Stimulated activated CD4-positive, alpha-beta T cell treated with anti-CD3 and anti-CD28 coated beads, Interleukin-15, amount 100 ng/mL, for 1 hour (primary cell): ENCODE results near the gene PDSS2.

ENCODE experiments used
- DNase-seq, 2 donors: peaks; one replicate each; pipeline ENCODE4 v3.0.0-alpha.2; 2020; ENCODE audit warnings: low read depth in 1 of 2, low spot score in 1 of 2

Gene PDSS2

GRCh38 chr6:107418118-107418517 is 41.2 kb downstream of the PDSS2 start:
- DNase-seq = no peak

- DNase-seq = no peak
Measured at GRCh38 chr6:107416145-107416544, 43.2 kb downstream of the PDSS2 start.

GRCh38 chr6:107413966-107414645 is 45.3 kb downstream of the PDSS2 start:
- no peak for DNase-seq

GRCh38 chr6:107411161-107411560 is 48.2 kb downstream of the PDSS2 start:
- no peak for DNase-seq

GRCh38 chr6:107409942-107410341 is 49.4 kb downstream of the PDSS2 start:
- no peak for DNase-seq

- no peak for DNase-seq
Measured at GRCh38 chr6:107408714-107409113, 50.6 kb downstream of the PDSS2 start.

- no peak for DNase-seq
Measured at GRCh38 chr6:107405002-107405401, 54.4 kb downstream of the PDSS2 start.

- no peak for DNase-seq
Measured at GRCh38 chr6:107402533-107402932, 56.8 kb downstream of the PDSS2 start.

GRCh38 chr6:107401573-107401972 is 57.8 kb downstream of the PDSS2 start:
- no peak for DNase-seq

GRCh38 chr6:107400616-107401147 is 58.7 kb downstream of the PDSS2 start:
- DNase-seq = no peak

GRCh38 chr6:107399935-107400334 is 59.4 kb downstream of the PDSS2 start:
- no peak for DNase-seq

GRCh38 chr6:107398001-107398400 is 61.4 kb downstream of the PDSS2 start:
- DNase-seq = no peak

- no peak for DNase-seq
Measured at GRCh38 chr6:107396211-107396610, 63.2 kb downstream of the PDSS2 start.

- DNase-seq = no peak
Measured at GRCh38 chr6:107392069-107392468, 67.3 kb downstream of the PDSS2 start.

- no peak for DNase-seq
Measured at GRCh38 chr6:107390685-107391435, 68.5 kb downstream of the PDSS2 start.

GRCh38 chr6:107390056-107390455 is 69.3 kb downstream of the PDSS2 start:
- no peak for DNase-seq

- no peak for DNase-seq
Measured at GRCh38 chr6:107386904-107387303, 72.5 kb downstream of the PDSS2 start.

GRCh38 chr6:107386340-107386739 is 73.0 kb downstream of the PDSS2 start:
- no peak for DNase-seq

- no peak for DNase-seq
Measured at GRCh38 chr6:107383705-107384104, 75.7 kb downstream of the PDSS2 start.

- no peak for DNase-seq
Measured at GRCh38 chr6:107374264-107374663, 85.1 kb downstream of the PDSS2 start.

GRCh38 chr6:107369493-107369892 is 89.9 kb downstream of the PDSS2 start:
- DNase-seq = no peak

GRCh38 chr6:107368471-107368870 is 90.9 kb downstream of the PDSS2 start:
- no peak for DNase-seq
